Activated CD4-positive, alpha-beta T cell treated with anti-CD3 and anti-CD28 coated beads, Interleukin-2, amount 50 U/mL, for 24 hours (primary cell): Measurements from ENCODE around the gene PRKCE.

Experiments
- DNase-seq, 2 donors: peaks; one replicate each; pipeline ENCODE4 v3.0.0-alpha.2; 2020; ENCODE audit warnings: low read depth in 1 of 2, low spot score in 1 of 2

Gene PRKCE

DNA sequence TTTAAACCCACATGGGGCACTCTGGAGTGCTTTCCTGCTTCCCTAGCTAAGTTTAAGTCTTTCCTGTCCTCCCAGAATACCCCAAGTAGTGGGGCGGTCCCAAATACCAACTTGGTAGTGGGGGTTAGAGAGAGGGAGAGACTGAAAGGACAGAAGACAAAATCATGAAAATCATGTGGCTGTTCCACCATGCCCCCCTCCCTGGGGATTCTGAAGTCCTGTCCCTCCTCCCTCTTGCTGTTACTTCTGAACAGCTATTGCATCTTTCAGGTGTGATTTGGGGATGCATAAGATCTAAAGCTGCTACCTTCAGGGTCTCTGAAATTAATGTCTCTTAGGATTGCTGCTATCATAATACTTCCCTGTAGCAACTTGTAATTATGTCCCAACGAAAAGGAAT, 378.9 kb downstream of the PRKCE start:
- DNase-seq: no peak

DNA sequence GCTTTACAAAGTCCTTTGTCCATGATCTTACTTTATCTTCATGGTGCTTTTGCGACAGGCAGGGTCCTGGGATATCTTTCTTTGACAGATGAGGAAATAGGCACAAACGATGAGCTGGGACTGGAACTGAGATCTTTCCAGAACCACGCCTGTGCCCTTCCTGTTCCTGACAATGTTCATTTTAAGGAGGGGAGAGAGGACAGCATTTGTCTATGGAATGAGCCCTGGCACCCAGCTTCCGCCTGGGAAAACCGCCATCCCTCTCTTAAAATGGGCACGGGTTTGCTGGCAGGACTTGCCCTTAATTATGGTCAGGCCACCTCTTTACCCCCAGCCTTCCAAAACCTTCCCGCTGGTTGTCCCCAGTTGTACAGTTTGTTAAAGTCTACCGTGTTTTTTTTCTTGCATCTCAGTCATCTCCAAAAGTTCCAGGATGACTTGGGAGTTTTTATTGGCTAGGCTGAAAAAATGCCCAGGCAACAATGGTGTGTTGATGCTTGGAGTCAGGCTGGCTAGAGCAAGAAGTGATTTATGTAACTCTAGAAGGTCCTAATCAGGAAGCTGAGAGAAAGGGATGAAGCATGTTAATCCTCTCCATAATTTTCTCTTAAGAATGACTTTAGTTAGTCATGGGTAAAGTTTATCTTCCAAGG, 380.8 kb downstream of the PRKCE start:
- no peak for DNase-seq

- DNase-seq: no peak
These were observed 381.5 kb downstream of the PRKCE start for GRCh38 chr2:46032996-46033395.

- no peak for DNase-seq
These were observed 383.1 kb downstream of the PRKCE start for GRCh38 chr2:46034535-46034934.

GRCh38 chr2:46036929-46037328, 385.5 kb downstream of the PRKCE start:
- no peak for DNase-seq

- no peak for DNase-seq
These were observed 388.2 kb downstream of the PRKCE start for GRCh38 chr2:46039543-46040303.

- no peak for DNase-seq
These were observed 389.2 kb downstream of the PRKCE start for GRCh38 chr2:46040563-46041155.

- no peak for DNase-seq
These were observed 390.0 kb downstream of the PRKCE start for GRCh38 chr2:46041434-46041833.

DNA sequence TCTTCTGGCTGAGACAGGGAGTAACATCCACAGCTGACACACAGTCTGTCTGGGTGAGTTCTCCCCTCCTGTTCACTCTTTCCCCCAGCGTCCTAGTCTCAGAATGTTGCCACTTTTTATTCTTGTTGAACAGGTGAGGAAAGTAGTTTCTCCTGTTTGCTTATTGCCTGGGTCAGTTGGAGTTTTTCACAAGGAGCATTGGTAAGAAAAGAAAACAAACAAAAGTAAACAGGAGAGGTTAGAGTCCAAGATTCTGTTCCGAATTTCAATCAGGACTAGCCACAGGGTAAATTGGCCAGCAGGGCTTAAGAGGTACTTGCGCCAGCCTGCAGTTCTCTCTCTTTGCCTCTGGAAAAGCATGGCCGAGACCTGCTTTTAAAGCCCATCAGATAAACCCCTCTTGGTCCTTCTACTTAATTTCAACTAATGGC, 390.7 kb downstream of the PRKCE start:
- DNase-seq: no peak

DNA sequence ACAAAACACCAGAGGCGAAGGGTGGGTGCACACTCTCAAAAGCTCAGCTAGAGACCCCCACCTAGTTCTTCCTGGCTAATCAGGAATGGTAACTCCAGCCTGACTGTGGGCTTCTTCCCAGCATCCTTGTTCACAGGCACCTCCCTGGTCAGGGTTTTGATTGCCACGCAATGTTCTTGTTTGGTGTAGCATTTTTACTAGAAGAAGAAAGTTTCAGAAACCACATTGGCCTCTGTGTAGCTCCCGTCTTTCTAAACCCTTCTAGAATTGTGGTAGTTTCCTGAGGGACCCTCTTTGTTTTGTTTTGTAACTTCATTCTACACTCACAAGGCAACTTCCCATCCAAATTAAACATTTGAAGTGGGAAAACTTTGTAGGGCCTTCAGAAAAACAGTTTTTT, 391.2 kb downstream of the PRKCE start:
- DNase-seq: no peak

DNA sequence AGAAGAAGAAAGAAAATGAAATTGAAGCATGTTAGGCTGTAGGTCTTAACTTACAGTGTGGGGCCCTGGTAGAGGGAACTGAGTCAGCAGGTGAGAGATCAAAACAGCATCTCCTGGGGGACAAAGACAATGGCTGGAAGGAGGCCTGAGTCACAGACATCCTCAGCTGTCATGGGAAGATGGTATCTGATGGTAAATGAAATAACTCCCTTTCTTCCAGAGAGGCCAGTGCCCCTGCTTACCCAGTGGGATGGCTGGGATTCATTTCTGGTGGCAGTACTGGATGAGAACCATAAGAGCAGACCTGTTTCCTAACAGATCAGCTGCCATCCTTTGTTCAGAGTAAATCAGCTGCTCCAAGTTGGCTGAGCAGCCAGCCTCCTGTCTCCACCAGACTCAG, 394.4 kb downstream of the PRKCE start:
- no peak for DNase-seq

- no peak for DNase-seq
These were observed 395.8 kb downstream of the PRKCE start for GRCh38 chr2:46047290-46047689.

- no peak for DNase-seq
These were observed 397.2 kb downstream of the PRKCE start for GRCh38 chr2:46048693-46049092.

GRCh38 chr2:46050027-46050426, 398.6 kb downstream of the PRKCE start:
- no peak for DNase-seq

GRCh38 chr2:46050489-46050888, 399.0 kb downstream of the PRKCE start:
- no peak for DNase-seq

DNA sequence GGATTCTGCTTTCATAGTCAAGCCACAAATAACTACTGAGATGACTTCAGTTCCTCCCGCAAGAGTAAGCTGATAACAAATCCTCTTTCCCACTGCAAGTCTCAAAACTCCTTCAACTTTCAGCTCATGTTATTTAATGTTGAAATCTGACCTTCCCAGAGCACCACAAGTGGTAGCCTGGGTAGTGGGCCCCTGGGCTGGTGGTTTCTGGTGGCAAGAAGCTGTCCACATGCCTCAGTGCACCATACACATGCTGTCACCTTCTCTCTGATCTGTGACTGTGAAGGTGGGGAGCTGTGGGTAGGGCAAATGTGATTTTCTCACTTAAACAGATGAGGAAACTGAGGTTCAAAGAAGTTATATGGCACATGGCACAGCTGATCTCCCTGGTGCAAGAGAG, 399.6 kb downstream of the PRKCE start:
- DNase-seq: no peak

GRCh38 chr2:46053564-46053963, 402.1 kb downstream of the PRKCE start:
- DNase-seq: no peak

DNA sequence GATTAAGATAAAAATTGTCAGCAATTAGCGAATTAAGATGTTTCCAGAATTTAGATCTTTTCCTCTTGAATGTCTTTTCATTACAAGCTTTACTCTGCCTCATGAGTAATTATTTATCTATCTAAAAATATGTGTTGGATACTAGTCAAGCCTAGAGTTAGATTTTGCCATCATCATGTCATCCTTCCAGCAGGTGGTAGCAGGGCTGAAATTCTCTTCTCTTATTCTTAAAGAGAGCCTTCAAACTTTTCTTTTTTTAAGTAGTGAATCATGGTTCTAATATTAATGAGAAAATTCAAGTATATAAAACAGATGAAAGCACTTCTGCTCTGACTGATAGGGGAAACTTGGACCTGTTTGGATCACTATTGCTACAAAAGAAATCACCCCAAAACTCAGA, 405.1 kb downstream of the PRKCE start:
- no peak for DNase-seq

- no peak for DNase-seq
These were observed 406.7 kb downstream of the PRKCE start for GRCh38 chr2:46058140-46058539.

GRCh38 chr2:46062637-46063412, 411.4 kb downstream of the PRKCE start:
- peak; percentile 32 to 65 for DNase-seq

GRCh38 chr2:46064396-46064795, 412.9 kb downstream of the PRKCE start:
- DNase-seq: no peak

DNA sequence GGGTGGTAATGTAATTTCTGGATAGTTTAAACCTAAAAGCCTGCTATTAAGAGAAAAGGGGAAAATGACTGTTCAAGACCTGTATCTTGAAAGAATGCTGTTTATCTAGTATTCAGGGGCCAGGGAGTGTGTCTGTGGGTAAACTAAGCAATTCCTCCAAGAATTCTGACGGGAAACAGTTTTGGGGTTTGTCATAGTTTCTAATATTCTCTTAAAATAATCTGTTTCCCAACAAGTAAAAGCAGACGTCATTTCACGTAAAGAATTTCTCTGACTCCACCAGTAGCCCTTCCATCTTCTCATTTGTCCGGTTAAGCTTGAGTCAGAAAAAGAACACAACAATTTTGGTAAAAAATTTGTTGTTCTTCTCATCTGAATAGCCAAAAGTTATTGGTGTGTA, 413.7 kb downstream of the PRKCE start:
- DNase-seq: no peak
